ENCODE results near the gene NMNAT2. TPM values are rescaled to one million over a fixed set of nuclear protein-coding genes. Genes with fewer than 3 reads are reported as not detected.
A peak's percentile ranks its signal among the peaks of the same experiment; 100 is the strongest.

The NMNAT2 gene
- total and polyA plus RNA-seq, 2 experiments from 2014 or later, result 2.4 to 4.2 TPM

GRCh38 chr1:183282101-183282855 lies 135.9 kb downstream of the NMNAT2 start:
- no peaks in the 10 kb centered on the region for H3K27me3 ChIP-seq (replicated peaks; ENCODE audit: insufficient read depth)
- H4K20me1 ChIP-seq (ENCODE audit: insufficient read depth), result no peaks in the 10 kb centered on the region
- 0 out of 2 replicates have a peak overlapping the region, but pooled peaks have one; percentile 10 for H3K9ac ChIP-seq
- no peak overlapping the region for H3K4me3 ChIP-seq
- H3K4me1 ChIP-seq (ENCODE audit: insufficient read depth), result peaks cover 53% of the 10 kb centered on the region
- no peaks in the 10 kb centered on the region for H3K36me3 ChIP-seq (ENCODE audit: low read depth)
- H3F3A ChIP-seq (ENCODE audit: insufficient read depth), result peaks cover 39% of the 10 kb centered on the region
- no peaks in the 10 kb centered on the region for H3K9me3 ChIP-seq (ENCODE audit: low read depth)
- H3K27ac ChIP-seq, result peak overlapping the region; percentile 99; the same call in 1 of the 2 replicates
- H2AFZ ChIP-seq, result no peak overlapping the region
- TF ChIP-seq EZH2 (IDR thresholded peaks at IDR 0.05; ENCODE audit: insufficient read depth, poor library complexity, severe bottlenecking) (no peak), EZH2phosphoT487 (IDR thresholded peaks at IDR 0.05; ENCODE audit: insufficient read depth, low read depth) (no peak)
- in situ Hi-C loops (cut with MboI), result no loop called here
- H3K79me2 ChIP-seq (ENCODE audit: insufficient read depth), result no peaks in the 10 kb centered on the region
- 87 to 91% methylated on average over 9 of the region's 9 CpGs for WGBS, 2 experiments (ENCODE audit: low coverage in 1 of 2, low lambda C conversion rate in 2 of 2, missing lambda C conversion rate in 2 of 2)
- H3K9me2 ChIP-seq (ENCODE audit: insufficient read depth), result no peaks in the 10 kb centered on the region
- no peak overlapping the region for H3K4me2 ChIP-seq (ENCODE audit: unreplicated experiment)
- DNase-seq, result no peak

- Histone ChIP-seq H4K20me1 (ENCODE audit: insufficient read depth) (no peaks in the 10 kb centered on the region), H3K4me1 (ENCODE audit: insufficient read depth) (peaks cover 58% of the 10 kb centered on the region), H3K9me2 (ENCODE audit: insufficient read depth) (no peaks in the 10 kb centered on the region), H3F3A (ENCODE audit: insufficient read depth) (peaks cover 39% of the 10 kb centered on the region), H3K9me3 (ENCODE audit: low read depth) (no peaks in the 10 kb centered on the region), H3K27me3 (replicated peaks; ENCODE audit: insufficient read depth) (no peaks in the 10 kb centered on the region), H3K36me3 (ENCODE audit: low read depth) (no peaks in the 10 kb centered on the region), H2AFZ (peak overlapping the region; percentile 37; the same call in 1 of the 2 replicates), H3K4me2 (ENCODE audit: unreplicated experiment) (peak overlapping the region; percentile 28), H3K27ac (peak overlapping the region; percentile 99), H3K4me3 (no peak overlapping the region), H3K79me2 (ENCODE audit: insufficient read depth) (peaks cover 5% of the 10 kb centered on the region; the same call in 1 of the 2 replicates), H3K9ac (peak overlapping the region; percentile 83; the same call in 1 of the 2 replicates)
- WGBS, 2 experiments (ENCODE audit: low coverage in 1 of 2, low lambda C conversion rate in 2 of 2, missing lambda C conversion rate in 2 of 2), result 34 to 40% methylated on average over 11 of the region's 12 CpGs
- peak; percentile 94 for DNase-seq
- TF ChIP-seq EZH2phosphoT487 (IDR thresholded peaks at IDR 0.05; ENCODE audit: insufficient read depth, low read depth) (no peak), EZH2 (IDR thresholded peaks at IDR 0.05; ENCODE audit: insufficient read depth, poor library complexity, severe bottlenecking) (no peak)
- in situ Hi-C loops (cut with MboI), result no loop called here
These were observed 136.6 kb downstream of the NMNAT2 start for GRCh38 chr1:183281553-183282091.

GRCh38 chr1:183281039-183281438 lies 137.1 kb downstream of the NMNAT2 start:
- 0 out of 2 replicates have a peak overlapping the region, but pooled peaks have one; percentile 37 for H2AFZ ChIP-seq
- 67 to 71% methylated on average over 2 of the region's 2 CpGs for WGBS, 2 experiments (ENCODE audit: low coverage in 1 of 2, low lambda C conversion rate in 2 of 2, missing lambda C conversion rate in 2 of 2)
- peak overlapping the region; percentile 28 for H3K4me2 ChIP-seq (ENCODE audit: unreplicated experiment)
- no peaks in the 10 kb centered on the region for H3K9me3 ChIP-seq (ENCODE audit: low read depth)
- H3K4me1 ChIP-seq (ENCODE audit: insufficient read depth), result peaks cover 58% of the 10 kb centered on the region
- no peaks in the 10 kb centered on the region for H3K27me3 ChIP-seq (replicated peaks; ENCODE audit: insufficient read depth)
- in situ Hi-C loops (cut with MboI), result no loop called here
- peak; percentile 77 for DNase-seq
- no peaks in the 10 kb centered on the region for H3K36me3 ChIP-seq (ENCODE audit: low read depth)
- no peak overlapping the region for H3K4me3 ChIP-seq
- H3F3A ChIP-seq (ENCODE audit: insufficient read depth), result peaks cover 39% of the 10 kb centered on the region
- H3K27ac ChIP-seq, result peak overlapping the region; percentile 99
- peaks cover 5% of the 10 kb centered on the region; the same call in 1 of the 2 replicates for H3K79me2 ChIP-seq (ENCODE audit: insufficient read depth)
- H4K20me1 ChIP-seq (ENCODE audit: insufficient read depth), result no peaks in the 10 kb centered on the region
- TF ChIP-seq EZH2phosphoT487 (IDR thresholded peaks at IDR 0.05; ENCODE audit: insufficient read depth, low read depth) (no peak), EZH2 (IDR thresholded peaks at IDR 0.05; ENCODE audit: insufficient read depth, poor library complexity, severe bottlenecking) (no peak)
- H3K9me2 ChIP-seq (ENCODE audit: insufficient read depth), result no peaks in the 10 kb centered on the region
- H3K9ac ChIP-seq, result peak overlapping the region; percentile 83

GRCh38 chr1:183279835-183280234 lies 138.3 kb downstream of the NMNAT2 start:
- peak; percentile 95 for DNase-seq
- WGBS, 2 experiments (ENCODE audit: low coverage in 1 of 2, low lambda C conversion rate in 2 of 2, missing lambda C conversion rate in 2 of 2), result 13 to 33% methylated on average over 6 of the region's 6 CpGs
- H3K4me3 ChIP-seq, result no peak overlapping the region
- no peaks in the 10 kb centered on the region for H3K9me2 ChIP-seq (ENCODE audit: insufficient read depth)
- TF ChIP-seq EZH2phosphoT487 (IDR thresholded peaks at IDR 0.05; ENCODE audit: insufficient read depth, low read depth), result no peak
- no peak for TF ChIP-seq EZH2 (IDR thresholded peaks at IDR 0.05; ENCODE audit: insufficient read depth, poor library complexity, severe bottlenecking)
- H3F3A ChIP-seq (ENCODE audit: insufficient read depth), result peaks cover 41% of the 10 kb centered on the region
- H3K27me3 ChIP-seq (replicated peaks; ENCODE audit: insufficient read depth), result no peaks in the 10 kb centered on the region
- no peaks in the 10 kb centered on the region for H4K20me1 ChIP-seq (ENCODE audit: insufficient read depth)
- peaks cover 5% of the 10 kb centered on the region; the same call in 1 of the 2 replicates for H3K79me2 ChIP-seq (ENCODE audit: insufficient read depth)
- H3K4me1 ChIP-seq (ENCODE audit: insufficient read depth), result peaks cover 58% of the 10 kb centered on the region
- H3K9ac ChIP-seq, result peak overlapping the region; percentile 83
- no peak overlapping the region for H3K4me2 ChIP-seq (ENCODE audit: unreplicated experiment)
- peak overlapping the region; percentile 99 for H3K27ac ChIP-seq
- in situ Hi-C loops (cut with MboI), result no loop called here
- H3K9me3 ChIP-seq (ENCODE audit: low read depth), result no peaks in the 10 kb centered on the region
- no peak overlapping the region for H2AFZ ChIP-seq
- no peaks in the 10 kb centered on the region for H3K36me3 ChIP-seq (ENCODE audit: low read depth)

Measured in GM23248 (cell line).